ENCODE measurements around the gene NEUROG3. TPM values are rescaled to one million over a fixed set of nuclear protein-coding genes. Genes with fewer than 3 reads are reported as not detected.

Gene NEUROG3
- total RNA-seq, result not detected in 2 replicates

- peaks cover 84% of the 10 kb centered on the region for H3K27me3 Mint-ChIP-seq
- H3K27ac Mint-ChIP-seq, result no peak within 1 kb of the TSS
- H3K4me1 Mint-ChIP-seq, result peaks cover 12% of the 10 kb centered on the region
- H3K4me3 Mint-ChIP-seq, result peak within 1 kb of the TSS; percentile 73
- DNase-seq, result no peak
- intact Hi-C loops (cut with micrococcal nuclease), result no loop called here
- peaks cover 5% of the 10 kb centered on the region for H3K36me3 Mint-ChIP-seq (ENCODE audit: low read depth)
- H3K9me3 Mint-ChIP-seq, result no peaks in the 10 kb centered on the region
Measured at GRCh38 chr10:69573056-69573806, at the start of gene NEUROG3. NEUROG3 (minus strand) TSS chr10:69573422; CDS start chr10:69573043, 379 bp downstream.

GRCh38 chr10:69620625-69621024 lies 47.4 kb upstream of the NEUROG3 start:
- peaks cover 8% of the 10 kb centered on the region for H3K9me3 Mint-ChIP-seq
- H3K4me1 Mint-ChIP-seq, result peaks cover 8% of the 10 kb centered on the region
- no peak overlapping the region for H3K27ac Mint-ChIP-seq
- intact Hi-C loops (cut with micrococcal nuclease), result no loop called here
- no peak for DNase-seq
- no peak overlapping the region for H3K4me3 Mint-ChIP-seq
- H3K36me3 Mint-ChIP-seq (ENCODE audit: low read depth), result no peaks in the 10 kb centered on the region
- H3K27me3 Mint-ChIP-seq, result peaks cover 6% of the 10 kb centered on the region

GRCh38 chr10:69619626-69620025 lies 46.4 kb upstream of the NEUROG3 start:
- Mint-ChIP-seq H3K4me1 (peaks cover 8% of the 10 kb centered on the region), H3K36me3 (ENCODE audit: low read depth) (no peaks in the 10 kb centered on the region), H3K9me3 (peaks cover 8% of the 10 kb centered on the region), H3K27ac (no peak overlapping the region), H3K4me3 (no peak overlapping the region), H3K27me3 (peaks cover 6% of the 10 kb centered on the region)
- intact Hi-C loops (cut with micrococcal nuclease), result no loop called here
- no peak for DNase-seq

GRCh38 chr10:69618746-69619145 lies 45.5 kb upstream of the NEUROG3 start:
- Mint-ChIP-seq H3K27me3 (peaks cover 6% of the 10 kb centered on the region), H3K27ac (no peak overlapping the region), H3K4me3 (no peak overlapping the region), H3K4me1 (peaks cover 1% of the 10 kb centered on the region), H3K9me3 (peaks cover under 1% of the 10 kb centered on the region), H3K36me3 (ENCODE audit: low read depth) (no peaks in the 10 kb centered on the region)
- DNase-seq, result no peak
- intact Hi-C loops (cut with micrococcal nuclease), result no loop called here

- Mint-ChIP-seq H3K27ac (no peak overlapping the region), H3K4me3 (no peak overlapping the region), H3K9me3 (no peaks in the 10 kb centered on the region), H3K4me1 (no peaks in the 10 kb centered on the region), H3K27me3 (peaks cover 10% of the 10 kb centered on the region), H3K36me3 (ENCODE audit: low read depth) (no peaks in the 10 kb centered on the region)
- intact Hi-C loops (cut with micrococcal nuclease), result no loop called here
- no peak for DNase-seq
Measured at GRCh38 chr10:69616358-69616757, 43.1 kb upstream of the NEUROG3 start.

- peaks cover 6% of the 10 kb centered on the region for H3K9me3 Mint-ChIP-seq
- no peak for DNase-seq
- H3K27me3 Mint-ChIP-seq, result peaks cover 18% of the 10 kb centered on the region
- no peaks in the 10 kb centered on the region for H3K36me3 Mint-ChIP-seq (ENCODE audit: low read depth)
- intact Hi-C loops (cut with micrococcal nuclease), result no loop called here
- H3K27ac Mint-ChIP-seq, result no peak overlapping the region
- no peak overlapping the region for H3K4me3 Mint-ChIP-seq
- H3K4me1 Mint-ChIP-seq, result no peaks in the 10 kb centered on the region
Measured at GRCh38 chr10:69614130-69614529, 40.9 kb upstream of the NEUROG3 start.

- intact Hi-C loops (cut with micrococcal nuclease), result no loop called here
- H3K4me3 Mint-ChIP-seq, result no peak overlapping the region
- no peak for DNase-seq
- H3K4me1 Mint-ChIP-seq, result no peaks in the 10 kb centered on the region
- no peak overlapping the region for H3K27ac Mint-ChIP-seq
- peaks cover 23% of the 10 kb centered on the region for H3K27me3 Mint-ChIP-seq
- H3K9me3 Mint-ChIP-seq, result peaks cover 6% of the 10 kb centered on the region
- H3K36me3 Mint-ChIP-seq (ENCODE audit: low read depth), result no peaks in the 10 kb centered on the region
Measured at GRCh38 chr10:69612760-69613159, 39.5 kb upstream of the NEUROG3 start.

GRCh38 chr10:69609077-69609476 lies 35.9 kb upstream of the NEUROG3 start:
- H3K27me3 Mint-ChIP-seq, result peaks cover 32% of the 10 kb centered on the region
- H3K9me3 Mint-ChIP-seq, result peaks cover 6% of the 10 kb centered on the region
- no peaks in the 10 kb centered on the region for H3K36me3 Mint-ChIP-seq (ENCODE audit: low read depth)
- no peaks in the 10 kb centered on the region for H3K4me1 Mint-ChIP-seq
- no peak overlapping the region for H3K4me3 Mint-ChIP-seq
- intact Hi-C loops (cut with micrococcal nuclease), result no loop called here
- no peak for DNase-seq
- no peak overlapping the region for H3K27ac Mint-ChIP-seq

GRCh38 chr10:69600761-69601330 lies 27.6 kb upstream of the NEUROG3 start:
- Mint-ChIP-seq H3K4me3 (no peak overlapping the region), H3K4me1 (no peaks in the 10 kb centered on the region), H3K36me3 (ENCODE audit: low read depth) (no peaks in the 10 kb centered on the region), H3K27ac (no peak overlapping the region), H3K27me3 (peaks cover 28% of the 10 kb centered on the region), H3K9me3 (no peaks in the 10 kb centered on the region)
- intact Hi-C loops (cut with micrococcal nuclease), result no loop called here
- DNase-seq, result no peak

GRCh38 chr10:69588358-69588757 lies 15.1 kb upstream of the NEUROG3 start:
- no peak for DNase-seq
- Mint-ChIP-seq H3K27me3 (peaks cover 7% of the 10 kb centered on the region), H3K4me3 (no peak overlapping the region), H3K36me3 (ENCODE audit: low read depth) (no peaks in the 10 kb centered on the region), H3K9me3 (no peaks in the 10 kb centered on the region), H3K27ac (no peak overlapping the region), H3K4me1 (peaks cover 15% of the 10 kb centered on the region)
- intact Hi-C loops (cut with micrococcal nuclease), result no loop called here

GRCh38 chr10:69584624-69585023 lies 11.4 kb upstream of the NEUROG3 start:
- Mint-ChIP-seq H3K36me3 (ENCODE audit: low read depth) (no peaks in the 10 kb centered on the region), H3K9me3 (no peaks in the 10 kb centered on the region), H3K4me3 (no peak overlapping the region), H3K4me1 (peaks cover 14% of the 10 kb centered on the region), H3K27ac (no peak overlapping the region), H3K27me3 (peaks cover 26% of the 10 kb centered on the region)
- intact Hi-C loops (cut with micrococcal nuclease), result no loop called here
- DNase-seq, result no peak

GRCh38 chr10:69583106-69583505 lies 9.9 kb upstream of the NEUROG3 start:
- Mint-ChIP-seq H3K4me3 (no peak overlapping the region), H3K27me3 (peaks cover 40% of the 10 kb centered on the region), H3K27ac (no peak overlapping the region), H3K36me3 (ENCODE audit: low read depth) (no peaks in the 10 kb centered on the region), H3K4me1 (peaks cover 3% of the 10 kb centered on the region), H3K9me3 (no peaks in the 10 kb centered on the region)
- no peak for DNase-seq
- intact Hi-C loops (cut with micrococcal nuclease), result no loop called here

GRCh38 chr10:69580435-69580834 lies 7.2 kb upstream of the NEUROG3 start:
- Mint-ChIP-seq H3K4me1 (no peaks in the 10 kb centered on the region), H3K9me3 (no peaks in the 10 kb centered on the region), H3K27me3 (peaks cover 55% of the 10 kb centered on the region), H3K27ac (no peak overlapping the region), H3K36me3 (ENCODE audit: low read depth) (no peaks in the 10 kb centered on the region), H3K4me3 (no peak overlapping the region)
- no peak for DNase-seq
- intact Hi-C loops (cut with micrococcal nuclease), result no loop called here

- Mint-ChIP-seq H3K4me3 (no peak overlapping the region), H3K9me3 (no peaks in the 10 kb centered on the region), H3K27me3 (peaks cover 64% of the 10 kb centered on the region), H3K4me1 (peaks cover 3% of the 10 kb centered on the region), H3K27ac (no peak overlapping the region), H3K36me3 (ENCODE audit: low read depth) (peaks cover under 1% of the 10 kb centered on the region)
- DNase-seq, result no peak
- intact Hi-C loops (cut with micrococcal nuclease), result no loop called here
Measured at GRCh38 chr10:69579464-69580060, 6.3 kb upstream of the NEUROG3 start.

Data from activated CD4-positive, alpha-beta T cell treated with anti-CD3 and anti-CD28 coated beads, Interleukin-2, amount 10 ng/mL, durations not matched to agents 24 days and 14 days (primary cell).